ENCODE data around the gene HOXC6. TPM values are rescaled to one million over a fixed set of nuclear protein-coding genes. Genes with fewer than 3 reads are reported as not detected.

The HOXC6 gene
- polyA plus RNA-seq = not detected

- DNase-seq = no peak
- H3K4me1 Mint-ChIP-seq = peaks cover 10 to 17% of the 10 kb centered on the region in 2 donors
- peak within 1 kb of the TSS in 1 of 5 donors; percentile 18 for H3K4me3 Mint-ChIP-seq
- H3K9me3 Mint-ChIP-seq = peaks cover 0 to 2% (median 0%) of the 10 kb centered on the region in 6 donors
- H3K27me3 Mint-ChIP-seq (ENCODE audit: low read depth in 3 of 3) = peaks cover 39 to 70% (median 66%) of the 10 kb centered on the region in 3 donors
- H3K27ac Mint-ChIP-seq = no peak within 1 kb of the TSS
- H3K36me3 Mint-ChIP-seq = no peaks in the 10 kb centered on the region
Observed at GRCh38 chr12:54028314-54029201, at the start of gene HOXC6. Gene HOXC6 (plus strand): TSS chr12:54028440. CDS start chr12:54028522, 82 bp downstream.

GRCh38 chr12:53978477-53979356 lies 49.5 kb upstream of the HOXC6 start:
- Mint-ChIP-seq H3K36me3 (peaks cover 0 to 3% (median 0%) of the 10 kb centered on the region in 3 donors), H3K4me3 (no peak overlapping the region), H3K9me3 (peaks cover 0 to 4% (median 0%) of the 10 kb centered on the region in 6 donors), H3K4me1 (peaks cover 18 to 33% of the 10 kb centered on the region in 2 donors), H3K27ac (no peak overlapping the region), H3K27me3 (ENCODE audit: low read depth in 3 of 3) (peaks cover 65 to 84% (median 78%) of the 10 kb centered on the region in 3 donors)
- DNase-seq = no peak

GRCh38 chr12:53980104-53980801 lies 48.0 kb upstream of the HOXC6 start:
- H3K27me3 Mint-ChIP-seq (ENCODE audit: low read depth in 3 of 3) = peaks cover 65 to 86% (median 83%) of the 10 kb centered on the region in 3 donors
- DNase-seq = no peak
- H3K4me3 Mint-ChIP-seq = peak overlapping the region in 1 of 5 donors; percentile 49
- H3K36me3 Mint-ChIP-seq = peaks cover 0 to 3% (median 0%) of the 10 kb centered on the region in 3 donors
- H3K4me1 Mint-ChIP-seq = peaks cover 16 to 29% of the 10 kb centered on the region in 2 donors
- H3K9me3 Mint-ChIP-seq = no peaks in the 10 kb centered on the region
- peak overlapping the region in 1 of 6 donors; percentile 4 for H3K27ac Mint-ChIP-seq

- no peaks in the 10 kb centered on the region for H3K9me3 Mint-ChIP-seq
- H3K27me3 Mint-ChIP-seq (ENCODE audit: low read depth in 3 of 3) = peaks cover 68 to 86% (median 83%) of the 10 kb centered on the region in 3 donors
Observed at GRCh38 chr12:53980802-53981496, 47.3 kb upstream of the HOXC6 start.

GRCh38 chr12:53981634-53982565 lies 46.3 kb upstream of the HOXC6 start:
- Mint-ChIP-seq H3K9me3 (no peaks in the 10 kb centered on the region), H3K27ac (no peak overlapping the region), H3K4me3 (peak overlapping the region in 1 of 5 donors; percentile 7), H3K36me3 (peaks cover 0 to 3% (median 0%) of the 10 kb centered on the region in 3 donors), H3K4me1 (peaks cover 22 to 33% of the 10 kb centered on the region in 2 donors), H3K27me3 (ENCODE audit: low read depth in 3 of 3) (peaks cover 69 to 87% (median 84%) of the 10 kb centered on the region in 3 donors)
- DNase-seq = no peak

More at GRCh38 chr12:53980802-53981496, 47.3 kb upstream of the HOXC6 start:
- H3K4me3 Mint-ChIP-seq = no peak overlapping the region
- peaks cover 15 to 28% of the 10 kb centered on the region in 2 donors for H3K4me1 Mint-ChIP-seq
- peak overlapping the region in 1 of 6 donors; percentile 4 for H3K27ac Mint-ChIP-seq
- no peak for DNase-seq
- peaks cover 0 to 3% (median 0%) of the 10 kb centered on the region in 3 donors for H3K36me3 Mint-ChIP-seq

GRCh38 chr12:53982648-53983567 lies 45.3 kb upstream of the HOXC6 start:
- peaks cover 0 to 3% (median 0%) of the 10 kb centered on the region in 3 donors for H3K36me3 Mint-ChIP-seq
- H3K27ac Mint-ChIP-seq = peak overlapping the region in 1 of 6 donors; percentile 59
- H3K4me3 Mint-ChIP-seq = peak overlapping the region in 1 of 5 donors; percentile 7
- H3K4me1 Mint-ChIP-seq = peaks cover 24 to 28% of the 10 kb centered on the region in 2 donors
- H3K27me3 Mint-ChIP-seq (ENCODE audit: low read depth in 3 of 3) = peaks cover 71 to 89% (median 82%) of the 10 kb centered on the region in 3 donors
- H3K9me3 Mint-ChIP-seq = no peaks in the 10 kb centered on the region
- no peak for DNase-seq

- Mint-ChIP-seq H3K27me3 (ENCODE audit: low read depth in 3 of 3) (peaks cover 71 to 92% (median 83%) of the 10 kb centered on the region in 3 donors), H3K9me3 (no peaks in the 10 kb centered on the region), H3K4me1 (peaks cover 24% of the 10 kb centered on the region in 2 donors), H3K27ac (peak overlapping the region in 2 of 6 donors; percentile 5 to 59), H3K36me3 (peaks cover 0 to 5% (median 0%) of the 10 kb centered on the region in 3 donors), H3K4me3 (peak overlapping the region in 2 of 5 donors; percentile 7 to 12)
- no peak for DNase-seq
Observed at GRCh38 chr12:53983568-53983949, 44.7 kb upstream of the HOXC6 start.

GRCh38 chr12:53983950-53984572 lies 44.2 kb upstream of the HOXC6 start:
- Mint-ChIP-seq H3K36me3 (peaks cover 0 to 5% (median 0%) of the 10 kb centered on the region in 3 donors), H3K27me3 (ENCODE audit: low read depth in 3 of 3) (peaks cover 69 to 91% (median 83%) of the 10 kb centered on the region in 3 donors), H3K4me3 (peak overlapping the region in 2 of 5 donors; percentile 12 to 18), H3K4me1 (peaks cover 27 to 28% of the 10 kb centered on the region in 2 donors), H3K9me3 (no peaks in the 10 kb centered on the region), H3K27ac (peak overlapping the region in 2 of 6 donors; percentile 5 to 59)
- DNase-seq = no peak

- H3K4me3 Mint-ChIP-seq = peak within 1 kb of the TSS; percentile 68 to 83 (median 73)
- peaks cover 0 to 5% (median 0%) of the 10 kb centered on the region in 3 donors for H3K36me3 Mint-ChIP-seq
- peaks cover 35 to 38% of the 10 kb centered on the region in 2 donors for H3K4me1 Mint-ChIP-seq
- no peaks in the 10 kb centered on the region for H3K9me3 Mint-ChIP-seq
- H3K27ac Mint-ChIP-seq = peak within 1 kb of the TSS in 3 of 6 donors; percentile 5 to 59 (median 50)
- DNase-seq = peak; percentile 70 to 75 (median 71)
- H3K27me3 Mint-ChIP-seq (ENCODE audit: low read depth in 3 of 3) = peaks cover 69 to 92% (median 88%) of the 10 kb centered on the region in 3 donors
Observed at GRCh38 chr12:53984901-53985691, 43.1 kb upstream of the HOXC6 start, which contains the start of gene HOXC10. Gene HOXC10 (plus strand): TSS chr12:53985146. CDS start chr12:53985260, 114 bp downstream.

- H3K9me3 Mint-ChIP-seq = no peaks in the 10 kb centered on the region
- peak overlapping the region; percentile 58 to 83 (median 69) for H3K4me3 Mint-ChIP-seq
Observed at GRCh38 chr12:53985692-53985993, 42.6 kb upstream of the HOXC6 start.

More at GRCh38 chr12:53985692-53985993, 42.6 kb upstream of the HOXC6 start:
- peaks cover 0 to 5% (median 0%) of the 10 kb centered on the region in 3 donors for H3K36me3 Mint-ChIP-seq
- no peak for DNase-seq
- peak overlapping the region in 1 of 6 donors; percentile 55 for H3K27ac Mint-ChIP-seq
- H3K4me1 Mint-ChIP-seq = peaks cover 35 to 43% of the 10 kb centered on the region in 2 donors
- H3K27me3 Mint-ChIP-seq (ENCODE audit: low read depth in 3 of 3) = peaks cover 70 to 93% (median 90%) of the 10 kb centered on the region in 3 donors
